Lower leg skin (tissue), 4 donors: ENCODE data around the gene MARVELD1. TPM values are rescaled to one million over a fixed set of nuclear protein-coding genes. Genes with fewer than 3 reads are reported as not detected.

ENCODE experiments used
- DNase-seq, 2 donors: peaks; one replicate each; pipeline ENCODE4 v3.0.0-alpha.2; 2019; ENCODE audit warnings: low spot score in 2 of 2
- H3K4me3 ChIP-seq: fragments of 200-600 bp; sonication (generic); 2 replicates; pipeline ENCODE4 v1.5.1; 2017; ENCODE audit warnings: mild to moderate bottlenecking, low read depth; ENCODE audit not compliant: poor library complexity, severe bottlenecking
- CTCF ChIP-seq, 3 donors: fragments of 450-650 bp; IDR thresholded peaks; one replicate each; pipeline ENCODE4 v1.5.1; 2016; ENCODE audit warnings: antibody characterized with exemption in 3 of 3, mild to moderate bottlenecking in 3 of 3, moderate library complexity in 2 of 3
- POLR2A ChIP-seq, 2 donors: fragments of 450-650 bp; IDR thresholded peaks; one replicate each; pipeline ENCODE4 v1.6.1; 2016 to 2017; ENCODE audit warnings: antibody characterized with exemption in 2 of 2, mild to moderate bottlenecking in 1 of 2, moderate library complexity in 1 of 2
- WGBS, 2 donors: methylation state at CpG; one replicate each; pipeline ENCODE4 v1.1.5; 2018; 5-methylcytosine and 5-hydroxymethylcytosine counted together
- intact Hi-C: fragments of 100-400 bp; cut with DNase I; formaldehyde crosslinking; loops from one replicate; pipeline ENCODE4 v1.15.0; 2023; ENCODE audit warnings: low total_unique reads
- total RNA-seq, 4 donors: library from RNA; depleted of rRNA; stranded (reverse); fragments of >200 nt; gene quantifications; one replicate each; pipeline ENCODE4 v1.1.0, GENCODE V29; 2016

MARVELD1 gene
- total RNA-seq, 4 donors from 2014 or later, result 22.5 to 50.2 (median 30.3) TPM

DNA sequence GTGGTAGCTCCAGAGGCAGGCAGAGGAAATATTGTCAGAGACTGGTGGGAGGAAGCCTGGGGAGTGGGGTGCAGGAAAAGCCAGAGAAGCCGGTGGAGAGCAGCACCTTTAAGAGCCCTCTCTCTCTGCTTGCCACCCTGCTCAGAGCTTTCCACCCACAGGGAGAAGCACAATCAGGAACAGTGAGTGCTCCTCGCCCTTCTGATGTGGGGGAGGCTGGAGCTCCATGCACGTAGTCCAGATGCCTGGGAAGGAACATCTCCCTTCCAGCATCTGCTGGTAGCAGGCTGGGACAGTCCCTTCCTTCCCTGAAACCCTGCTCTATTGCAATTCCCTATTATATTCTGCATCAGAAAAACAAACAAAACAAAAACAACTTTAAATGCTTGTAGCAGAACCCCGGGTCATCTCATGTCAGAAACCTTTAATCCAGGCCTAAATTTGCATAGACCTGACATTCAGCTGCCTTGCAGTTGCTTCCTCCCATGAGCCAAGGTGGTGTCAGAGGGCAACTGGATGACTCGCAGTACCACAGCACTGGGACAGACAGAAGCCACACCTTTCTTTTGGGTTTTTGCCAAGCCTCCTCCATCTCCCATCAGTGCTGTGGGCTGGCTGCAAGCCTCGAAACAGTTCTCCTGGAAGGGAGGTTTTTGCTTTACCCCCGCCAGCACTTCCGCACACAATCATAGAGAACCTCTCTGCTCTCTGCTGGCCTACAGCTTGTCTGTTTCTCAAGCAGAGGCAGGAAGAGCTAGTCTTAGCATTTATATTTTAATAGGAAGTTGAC is 39.6 kb upstream of the MARVELD1 start:
- DNase-seq, result no peak
- no peak for TF ChIP-seq CTCF (IDR thresholded peaks at IDR 0.05)
- no peak for TF ChIP-seq POLR2A (IDR thresholded peaks at IDR 0.05)
- intact Hi-C loops, result no loop called here
- no peak overlapping the region for H3K4me3 ChIP-seq
- WGBS, 2 donors, result 66 to 68% methylated on average over 8 of the region's 8 CpGs

DNA sequence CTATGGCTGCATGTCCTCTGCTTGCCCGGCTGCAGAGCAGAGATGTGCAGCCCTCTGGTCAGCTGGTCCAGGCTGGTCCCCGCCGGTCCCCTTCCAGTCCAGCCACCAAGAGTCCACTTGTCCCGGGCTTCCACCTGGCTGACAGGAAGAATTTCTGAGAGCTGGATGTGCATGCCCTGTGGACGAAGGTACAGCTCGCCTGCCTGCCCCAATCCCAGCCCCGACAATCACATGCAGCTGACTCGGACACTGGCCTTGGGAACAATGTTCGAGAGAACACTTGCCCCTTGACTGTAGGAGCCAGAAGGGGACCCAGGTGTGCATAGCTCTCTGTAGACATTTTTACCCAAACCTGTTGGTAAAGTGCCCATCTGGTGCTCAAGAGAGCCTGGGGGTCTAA is 38.3 kb upstream of the MARVELD1 start:
- intact Hi-C loops, result no loop called here
- no peak overlapping the region for H3K4me3 ChIP-seq
- TF ChIP-seq CTCF (IDR thresholded peaks at IDR 0.05), result no peak
- TF ChIP-seq POLR2A (IDR thresholded peaks at IDR 0.05), result no peak
- DNase-seq, result no peak
- 89 to 91% methylated on average over 9 of the region's 9 CpGs for WGBS, 2 donors

- no peak overlapping the region for H3K4me3 ChIP-seq
- TF ChIP-seq CTCF (IDR thresholded peaks at IDR 0.05) (peak in 1 of 3 donors; percentile 75), POLR2A (IDR thresholded peaks at IDR 0.05) (no peak)
- no peak for DNase-seq
- intact Hi-C loops, result no loop called here
- 88 to 93% methylated on average over 2 of the region's 2 CpGs for WGBS, 2 donors
Observed at GRCh38 chr10:97676770-97677581, 36.6 kb upstream of the MARVELD1 start.

DNA sequence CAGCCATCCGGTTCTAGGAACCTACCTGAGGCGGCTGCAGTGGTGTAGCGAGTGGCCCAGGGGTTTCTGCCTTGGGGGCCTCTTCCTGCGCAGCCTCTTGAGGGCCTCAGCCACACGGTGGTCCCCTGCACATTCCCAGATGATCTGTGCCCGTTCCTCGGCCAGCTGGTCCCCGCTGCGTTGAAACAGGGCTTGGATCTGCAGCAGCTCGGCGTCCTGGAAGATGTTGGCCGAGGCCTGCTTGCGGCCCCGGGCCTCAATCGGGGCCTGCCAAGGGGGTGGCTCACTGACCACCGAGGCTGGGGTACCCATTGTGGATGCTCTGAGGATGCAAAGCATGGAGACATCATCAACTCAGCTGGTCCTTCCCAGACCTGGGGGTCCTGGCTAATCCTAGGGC is 33.9 kb upstream of the MARVELD1 start:
- no peak overlapping the region for H3K4me3 ChIP-seq
- 92 to 93% methylated on average over 15 of the region's 16 CpGs for WGBS, 2 donors
- intact Hi-C loops, result no loop called here
- no peak for DNase-seq
- no peak for TF ChIP-seq POLR2A (IDR thresholded peaks at IDR 0.05)
- TF ChIP-seq CTCF (IDR thresholded peaks at IDR 0.05), result no peak

- H3K4me3 ChIP-seq, result no peak overlapping the region
- WGBS, 2 donors, result 71 to 73% methylated on average over 4 of the region's 4 CpGs
- intact Hi-C loops, result no loop called here
- TF ChIP-seq POLR2A (IDR thresholded peaks at IDR 0.05) (no peak), CTCF (IDR thresholded peaks at IDR 0.05) (no peak)
- no peak for DNase-seq
Observed at GRCh38 chr10:97682042-97682441, 31.5 kb upstream of the MARVELD1 start.
